Measurements from ENCODE around the gene NUTM2B.
"Not testable (repeated sequence)": the region's sequence is repeated elsewhere in the genome, so short reads cannot be mapped to it uniquely, and the experiment has no call there.

The NUTM2B gene, protein sequence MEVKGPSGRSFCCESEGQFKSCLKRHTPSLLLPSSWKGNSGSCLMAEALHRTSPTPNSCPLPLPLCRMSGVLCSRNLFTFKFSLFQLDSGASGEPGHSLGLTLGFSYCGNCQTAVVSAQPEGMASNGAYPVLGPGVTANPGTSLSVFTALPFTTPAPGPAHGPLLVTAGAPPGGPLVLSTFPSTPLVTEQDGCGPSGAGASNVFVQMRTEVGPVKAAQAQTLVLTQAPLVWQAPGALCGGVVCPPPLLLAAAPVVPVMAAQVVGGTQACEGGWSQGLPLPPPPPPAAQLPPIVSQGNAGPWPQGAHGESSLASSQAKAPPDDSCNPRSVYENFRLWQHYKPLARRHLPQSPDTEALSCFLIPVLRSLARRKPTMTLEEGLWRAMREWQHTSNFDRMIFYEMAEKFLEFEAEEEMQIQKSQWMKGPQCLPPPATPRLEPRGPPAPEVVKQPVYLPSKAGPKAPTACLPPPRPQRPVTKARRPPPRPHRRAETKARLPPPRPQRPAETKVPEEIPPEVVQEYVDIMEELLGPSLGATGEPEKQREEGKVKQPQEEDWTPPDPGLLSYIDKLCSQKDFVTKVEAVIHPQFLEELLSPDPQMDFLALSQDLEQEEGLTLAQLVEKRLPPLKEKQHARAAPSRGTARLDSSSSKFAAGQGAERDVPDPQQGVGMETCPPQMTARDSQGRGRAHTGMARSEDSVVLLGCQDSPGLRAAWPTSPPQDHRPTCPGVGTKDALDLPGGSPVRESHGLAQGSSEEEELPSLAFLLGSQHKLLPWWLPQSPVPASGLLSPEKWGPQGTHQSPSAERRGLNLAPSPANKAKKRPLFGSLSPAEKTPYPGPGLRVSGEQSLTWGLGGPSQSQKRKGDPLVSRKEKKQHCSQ

DNA sequence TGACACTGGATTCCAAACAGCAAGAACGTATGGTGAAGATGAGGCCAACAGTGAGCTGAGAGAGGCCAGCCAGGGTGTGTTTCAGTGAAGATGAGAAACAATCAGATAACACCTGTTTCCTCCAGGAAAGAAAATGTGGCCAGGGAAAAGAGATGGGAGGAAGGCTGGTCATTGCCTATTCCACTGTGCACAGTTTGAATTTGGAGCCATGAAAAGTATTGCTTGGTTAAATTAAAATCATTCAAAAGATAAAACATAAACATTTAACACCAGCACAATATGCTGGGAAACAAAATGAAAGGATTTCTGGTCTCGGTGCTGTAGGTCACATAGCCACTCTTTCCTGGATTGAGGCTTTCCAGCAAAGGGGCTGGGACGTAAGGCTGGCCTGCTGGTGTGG lies at the start of gene NUTM2B:
NUTM2B (plus strand) TSS at position 301 of the 400 bp plus-strand sequence. CDS start 383 bp downstream, outside the sequence.
- not testable (repeated sequence) for DNase-seq

- not testable (repeated sequence) for DNase-seq
Measured at GRCh38 chr10:79663287-79663686, 39.7 kb upstream of the NUTM2B start.

- DNase-seq: not testable (repeated sequence)
Measured at GRCh38 chr10:79664686-79665085, 38.3 kb upstream of the NUTM2B start.

DNA sequence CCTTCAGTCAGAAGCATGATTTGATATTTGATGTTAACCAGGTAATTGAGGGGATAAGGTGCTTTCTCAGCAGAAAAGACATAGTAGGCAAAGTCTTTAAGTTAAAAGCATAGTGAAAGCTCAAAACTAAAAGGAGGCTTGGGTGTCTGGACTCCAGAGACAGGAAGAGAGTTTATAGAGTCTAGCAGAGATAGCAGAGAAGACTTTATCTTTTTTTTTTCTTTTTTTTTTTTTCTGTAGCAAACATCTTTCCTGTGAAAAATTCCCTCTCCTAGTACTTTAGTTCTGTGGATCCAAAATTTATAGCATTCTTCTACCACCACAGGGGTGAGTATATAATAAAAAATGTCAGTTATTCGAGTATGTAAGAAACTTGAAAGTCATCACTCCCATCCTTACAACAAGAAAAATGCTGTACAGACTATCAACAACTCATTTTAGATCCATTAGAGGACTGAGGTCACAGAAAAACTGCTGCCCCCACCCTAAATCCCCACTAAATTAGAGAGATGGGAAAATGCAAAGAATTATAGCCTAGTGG lies 33.7 kb upstream of the NUTM2B start:
- not testable (repeated sequence) for DNase-seq

DNA sequence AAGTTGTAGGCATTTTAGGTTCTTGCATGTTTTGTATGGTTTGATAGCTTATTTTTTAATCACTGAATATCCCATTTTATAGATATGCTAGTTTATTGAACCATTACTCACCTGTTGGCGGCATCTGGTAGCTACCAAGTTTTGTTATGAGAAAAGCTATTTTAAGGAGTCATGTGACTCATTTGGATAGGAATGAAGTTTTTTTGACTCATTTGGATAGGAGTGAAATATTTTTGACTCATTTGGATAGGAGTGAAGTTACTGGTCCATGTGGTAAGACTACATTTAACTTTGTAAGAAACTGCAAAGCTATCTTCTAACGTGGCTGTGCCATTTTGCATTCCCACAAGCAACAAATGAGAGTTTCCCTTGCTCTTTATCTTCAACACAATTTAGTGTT lies 28.1 kb upstream of the NUTM2B start:
- DNase-seq: not testable (repeated sequence)

GRCh38 chr10:79683026-79683883 lies 19.8 kb upstream of the NUTM2B start:
- not testable (repeated sequence) for DNase-seq

DNA sequence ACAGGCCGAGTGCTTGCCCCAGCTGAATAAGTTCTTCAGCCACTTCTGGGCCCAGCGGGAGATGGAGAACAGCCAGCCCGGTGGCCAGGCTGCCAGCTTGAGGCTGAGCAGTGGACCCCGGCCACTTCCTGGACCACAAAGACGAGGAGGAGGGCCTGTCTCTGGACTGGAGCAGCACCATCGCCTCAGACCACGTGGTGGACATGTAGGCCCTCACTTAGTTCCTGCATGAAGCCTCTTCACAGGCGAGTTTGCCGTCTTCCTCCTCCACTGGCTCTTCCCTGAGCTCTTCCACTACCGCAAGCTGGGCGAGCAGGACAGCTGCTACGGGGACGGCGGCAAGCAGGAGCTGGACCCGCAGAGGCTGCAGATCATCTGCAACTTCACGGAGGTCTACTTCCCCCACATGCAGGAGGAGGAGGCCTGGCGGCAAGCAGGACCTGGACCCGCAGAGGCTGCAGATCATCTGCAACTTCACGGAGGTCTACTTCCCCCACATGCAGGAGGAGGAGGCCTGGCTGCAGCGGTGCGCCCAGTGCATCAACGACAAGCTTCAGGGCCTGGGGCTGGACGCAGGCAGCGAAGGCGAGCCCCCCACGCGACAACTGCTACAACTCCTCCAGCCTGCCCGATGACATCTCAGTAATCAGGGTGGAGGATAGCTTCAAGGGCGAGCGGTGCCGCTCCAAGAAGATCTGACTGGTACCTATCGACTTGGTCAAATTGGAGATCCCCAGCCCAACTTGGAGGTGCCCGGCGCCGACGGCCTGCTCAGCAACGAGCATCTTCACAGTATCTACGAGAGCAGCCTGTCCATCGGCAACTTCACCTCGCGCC lies 18.9 kb upstream of the NUTM2B start:
- DNase-seq: not testable (repeated sequence)

DNA sequence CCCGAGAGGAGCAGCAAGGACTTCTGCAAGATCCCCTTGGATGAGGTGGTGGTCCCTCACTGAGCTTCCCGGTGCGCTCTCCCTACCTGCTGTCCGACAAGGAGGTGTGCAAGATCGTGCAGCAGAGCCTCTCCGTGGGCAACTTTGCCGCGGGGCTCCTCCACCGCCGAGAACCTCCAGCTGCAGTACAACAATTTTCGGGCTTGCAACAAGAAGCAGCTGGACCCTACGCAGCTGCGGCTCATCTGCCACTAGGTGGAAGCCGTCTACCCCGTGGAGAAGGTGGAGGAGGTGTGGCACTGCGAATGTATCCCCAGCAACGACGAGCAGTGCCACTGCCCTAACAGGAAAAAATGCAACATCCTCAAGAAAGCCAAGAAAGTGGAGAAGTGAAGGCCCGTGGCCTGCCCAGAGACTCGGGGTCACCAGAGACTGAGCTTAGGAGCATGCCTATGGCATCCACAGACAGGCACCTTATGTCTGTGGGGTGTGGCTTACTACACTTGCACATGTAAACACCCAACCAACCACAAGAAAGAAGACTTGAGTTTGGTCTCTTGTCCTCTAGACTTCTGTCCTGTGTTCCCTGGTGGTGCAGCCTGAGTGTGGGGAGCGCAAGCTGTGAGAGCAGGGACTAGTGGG lies 17.9 kb upstream of the NUTM2B start:
- DNase-seq: peak; percentile 10 to 44

DNA sequence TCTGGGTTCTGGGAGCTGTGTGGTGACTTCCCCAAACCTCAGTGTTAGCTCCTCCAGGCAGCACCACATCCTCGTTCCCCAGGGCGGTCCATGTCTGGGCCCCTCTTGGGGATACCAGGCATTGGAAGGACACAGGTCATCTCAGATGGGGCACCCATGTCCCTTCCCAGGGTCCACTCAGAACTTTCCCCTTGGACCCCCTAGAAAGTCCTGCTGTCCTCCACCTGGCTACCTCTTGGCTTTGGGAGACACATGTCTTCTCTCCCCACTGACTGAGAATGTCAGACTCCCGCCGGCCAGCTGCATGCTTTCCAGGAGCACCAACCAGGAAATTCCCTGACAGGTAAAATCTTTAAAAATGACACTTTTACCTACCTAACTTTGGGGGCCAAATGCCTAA lies 16.4 kb upstream of the NUTM2B start:
- DNase-seq: not testable (repeated sequence)

GRCh38 chr10:79687406-79688150 lies 15.4 kb upstream of the NUTM2B start:
- DNase-seq: not testable (repeated sequence)

DNA sequence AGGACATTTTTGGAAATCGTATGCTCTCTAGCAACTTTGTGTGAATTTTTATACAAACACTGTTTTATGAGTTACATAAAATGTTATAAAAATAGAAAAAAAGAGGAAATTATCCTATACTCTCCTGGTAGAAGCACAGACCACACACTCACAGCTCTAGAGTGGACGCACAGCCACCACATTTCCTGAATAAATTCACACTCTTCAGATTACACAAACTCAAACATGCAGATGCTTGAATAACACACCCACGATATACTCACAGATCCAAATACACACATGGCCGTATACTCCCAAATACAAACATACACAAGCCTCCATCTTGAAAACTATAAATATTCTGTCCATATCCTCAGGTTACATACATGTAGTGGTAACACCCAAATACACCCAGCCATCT lies 14.2 kb upstream of the NUTM2B start:
- DNase-seq: not testable (repeated sequence)

DNA sequence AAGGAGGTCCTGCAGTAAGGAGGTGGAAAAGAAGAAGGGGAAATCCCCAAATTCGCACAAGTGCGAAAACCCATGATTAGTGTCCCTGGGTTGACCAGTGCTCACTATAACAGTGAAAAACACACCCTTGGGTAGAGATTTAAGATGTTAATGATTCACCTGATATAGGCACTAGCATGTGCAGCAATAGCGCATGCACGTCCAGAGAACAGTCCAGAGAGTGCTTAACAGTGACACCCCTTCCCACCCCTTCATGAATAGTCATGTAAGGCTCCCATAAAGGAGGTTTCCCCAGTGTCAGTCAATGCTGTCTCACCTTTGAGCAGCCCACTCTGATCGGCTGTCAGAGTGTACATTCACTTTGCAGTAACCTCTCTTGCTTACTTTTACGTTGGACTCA lies 6.4 kb upstream of the NUTM2B start:
- DNase-seq: not testable (repeated sequence)

DNA sequence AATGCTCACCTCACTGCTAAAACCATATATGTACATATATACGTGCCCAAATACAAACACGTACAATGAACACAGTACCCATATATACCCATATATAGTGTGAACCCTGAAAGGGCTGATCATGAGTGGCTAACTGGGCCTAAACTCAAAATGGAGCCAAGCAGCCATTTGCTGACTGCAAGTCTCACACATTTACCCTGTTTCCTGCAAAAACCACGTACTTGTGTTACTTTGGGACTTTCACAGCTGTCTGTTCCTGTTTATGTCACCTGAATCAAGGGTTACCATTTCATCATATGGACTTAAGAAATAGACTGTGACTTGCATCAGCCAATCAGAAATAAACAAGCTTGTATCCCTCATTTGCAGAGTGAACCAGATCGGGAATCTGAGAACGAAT lies 5.9 kb upstream of the NUTM2B start:
- DNase-seq: not testable (repeated sequence)

DNA sequence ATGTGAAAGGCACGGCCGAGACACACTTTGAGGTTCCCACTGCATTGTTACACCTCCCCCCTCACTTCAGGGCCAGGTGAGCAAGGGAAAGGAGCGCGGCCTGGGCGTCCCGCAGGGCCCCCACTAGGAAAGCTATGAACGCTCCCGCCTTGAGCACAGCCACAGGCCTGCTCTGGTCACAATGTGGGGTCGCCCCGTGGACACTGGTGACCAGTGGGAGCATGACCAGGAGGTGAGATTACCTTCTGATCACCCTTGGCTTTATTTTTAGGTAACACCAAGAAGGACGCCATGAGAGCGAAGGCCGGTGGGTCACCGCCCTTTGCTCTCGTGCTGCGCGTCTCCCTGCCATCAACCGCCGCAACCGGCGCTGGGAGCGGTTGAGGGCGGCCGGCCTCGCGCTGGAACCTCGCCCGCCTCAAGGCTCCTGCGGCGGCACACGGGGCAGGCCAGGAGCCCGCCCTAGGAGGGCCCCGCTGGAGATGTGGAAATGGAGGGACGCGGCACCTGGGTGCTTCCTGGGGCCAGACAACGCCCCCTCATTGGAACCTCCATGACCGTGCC lies 2.6 kb upstream of the NUTM2B start:
- DNase-seq: not testable (repeated sequence)

- DNase-seq: not testable (repeated sequence)
Measured at GRCh38 chr10:79707017-79707416, 4.0 kb downstream of the NUTM2B start.

DNA sequence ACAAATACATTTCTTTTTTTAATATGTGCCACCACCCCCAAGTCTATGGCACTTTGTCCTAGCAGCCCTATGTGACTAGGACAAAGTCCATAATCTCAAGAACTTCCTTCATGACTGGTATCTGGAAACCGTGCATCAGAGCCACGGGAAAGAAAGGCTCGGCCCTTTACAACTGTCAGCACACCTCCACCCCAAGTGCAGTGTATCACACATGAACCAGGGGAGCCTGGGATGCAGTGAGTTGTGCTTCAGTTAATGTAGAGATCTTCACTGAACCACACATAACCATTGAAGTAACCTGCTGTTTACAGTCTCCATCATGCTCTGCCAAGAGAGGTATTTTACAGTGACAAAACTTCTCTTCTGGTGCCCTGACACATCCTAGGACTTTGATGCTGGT lies 11.9 kb downstream of the NUTM2B start:
- not testable (repeated sequence) for DNase-seq

DNA sequence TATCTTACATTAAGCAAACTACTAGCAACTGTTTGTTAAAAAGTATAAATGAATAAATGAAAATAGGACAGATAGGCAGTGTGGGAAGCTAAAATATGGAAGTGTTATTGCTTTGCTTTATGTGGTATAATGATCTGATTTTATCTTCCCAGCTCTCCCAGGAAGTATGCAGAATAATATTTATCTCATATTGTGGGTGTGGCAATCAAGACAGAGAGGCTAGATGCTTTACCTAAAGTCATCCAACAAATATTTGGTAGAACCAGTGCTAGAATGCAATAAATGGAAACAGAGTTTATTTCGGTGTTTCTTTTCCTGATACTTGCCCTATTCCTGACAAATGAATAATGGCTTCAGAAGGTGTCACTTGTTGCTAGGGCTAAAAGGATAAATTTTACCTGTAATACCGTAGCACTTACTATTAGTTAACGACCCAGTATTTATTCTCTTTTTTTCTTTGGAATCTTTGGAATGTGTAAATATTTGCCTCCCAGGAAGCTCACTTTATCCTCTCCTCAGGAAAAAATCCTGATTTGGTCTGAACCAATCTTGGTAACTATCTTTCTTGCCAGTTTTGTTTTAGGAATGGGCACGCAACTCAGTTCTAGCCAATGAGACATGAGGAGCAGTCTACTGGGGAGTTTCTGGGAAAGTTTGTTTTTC lies 14.0 kb downstream of the NUTM2B start:
- DNase-seq: not testable (repeated sequence)

DNA sequence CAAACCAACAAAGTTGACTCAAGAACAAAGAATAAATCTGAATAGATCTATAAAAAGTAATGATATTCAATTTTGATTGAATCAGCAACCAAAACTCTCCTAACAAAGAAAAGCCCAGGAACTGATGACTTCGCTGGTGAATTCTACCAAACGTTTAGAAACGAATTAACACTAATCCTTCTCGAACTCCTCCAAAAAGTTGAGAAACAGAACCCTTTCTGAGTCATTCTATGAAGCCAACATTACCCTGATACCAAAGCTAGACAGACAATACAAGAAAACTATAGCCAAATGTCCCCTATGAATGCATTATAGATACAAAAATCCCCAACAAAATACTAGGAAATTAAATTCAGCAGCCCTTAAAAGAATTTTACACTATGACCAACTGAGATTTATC lies 17.0 kb downstream of the NUTM2B start:
- DNase-seq: not testable (repeated sequence)

GRCh38 chr10:79726620-79727019 lies 23.6 kb downstream of the NUTM2B start:
- not testable (repeated sequence) for DNase-seq
